ENCODE measurements around the gene OR5K1. TPM values are rescaled to one million over a fixed set of nuclear protein-coding genes. Genes with fewer than 3 reads are reported as not detected.

OR5K1 gene
- polyA plus RNA-seq, 2 of the 4 experiments (the other 2 are of a cell fraction): not detected

GRCh38 chr3:98454929-98455328 is 8.1 kb upstream of the OR5K1 start (continued):
- TF ChIP-seq TP53 (CRISPR knock-in tag; IDR thresholded peaks at IDR 0.05): no peak

GRCh38 chr3:98457543-98457942 is 5.5 kb upstream of the OR5K1 start:
- H3K4me2 ChIP-seq: no peak overlapping the region
- no peak overlapping the region for H3K27ac ChIP-seq
- FAIRE-seq (no peak), DNase-seq (ENCODE audit: low read depth in 1 of 2, low spot score in 1 of 2) (no peak), ATAC-seq (no peak)
- H3K4me3 ChIP-seq: no peak overlapping the region
- no peaks in the 10 kb centered on the region for H3K4me1 ChIP-seq
- ChIA-PET CTCF (interaction anchor here (0.6 to 1.4 kb wide), 3 partner anchors 14 to 664 kb away, joined by 3 to 7 read pairs (median 3); no protein-coding TSS in a partner anchor), POLR2A (no interaction called here)
- 0 out of 5 replicates have a peak, but pooled peaks of 1 of the 2 experiments have one; percentile 5 for TF ChIP-seq RAD21 (conservative IDR thresholded peaks at IDR 0.05 in 1 of 2, IDR thresholded peaks at IDR 0.05 in 1 of 2)
- TF ChIP-seq BHLHE40 (IDR thresholded peaks at IDR 0.05; ENCODE audit: low read depth, low read length): no peak
- 28% methylated on average over 2 of the region's 2 CpGs for WGBS (ENCODE audit: missing lambda C conversion rate)
- no peaks in the 10 kb centered on the region for H3K9me3 ChIP-seq

- FAIRE-seq: no peak
- Histone ChIP-seq H3K4me2 (no peak overlapping the region), H3K4me1 (no peaks in the 10 kb centered on the region), H3K27ac (no peak overlapping the region), H3K9me3 (no peaks in the 10 kb centered on the region), H3K4me3 (no peak overlapping the region)
- ChIA-PET CTCF (no interaction called here), POLR2A (no interaction called here)
- no peak for ATAC-seq
- no peak for DNase-seq (ENCODE audit: low read depth in 1 of 2, low spot score in 1 of 2)
- TF ChIP-seq ESRRA (IDR thresholded peaks at IDR 0.05; ENCODE audit: borderline replicate concordance, low read length): no peak
- TF ChIP-seq CHD2 (IDR thresholded peaks at IDR 0.05; ENCODE audit: low read length, partially characterized antibody): no peak
- no peak for TF ChIP-seq NR3C1 (IDR thresholded peaks at IDR 0.05)
- no peak for TF ChIP-seq PBX3 (IDR thresholded peaks at IDR 0.05)
- TF ChIP-seq CEBPB (IDR thresholded peaks at IDR 0.05): no peak
- no peak for TF ChIP-seq FOXS1 (CRISPR knock-in tag; IDR thresholded peaks at IDR 0.05)
- no peak for TF ChIP-seq FOSL2 (IDR thresholded peaks at IDR 0.05)
- no peak for TF ChIP-seq FOSL2 (CRISPR knock-in tag; IDR thresholded peaks at IDR 0.05)
- TF ChIP-seq HES2 (IDR thresholded peaks at IDR 0.05): no peak
- no peak for TF ChIP-seq NPAS2 (CRISPR knock-in tag; IDR thresholded peaks at IDR 0.05; ENCODE audit: borderline replicate concordance)
- TF ChIP-seq BHLHE40 (IDR thresholded peaks at IDR 0.05; ENCODE audit: low read depth, low read length): no peak
- TF ChIP-seq CBX8 (IDR thresholded peaks at IDR 0.05): no peak
- TF ChIP-seq HEYL (CRISPR knock-in tag; IDR thresholded peaks at IDR 0.05): no peak
- no peak for TF ChIP-seq RFX5 (IDR thresholded peaks at IDR 0.05)
- no peak for TF ChIP-seq KDM5A (IDR thresholded peaks at IDR 0.05)
- TF ChIP-seq PHF8 (IDR thresholded peaks at IDR 0.05; ENCODE audit: borderline replicate concordance, low read depth): no peak
Observed at GRCh38 chr3:98460220-98460619, 2.8 kb upstream of the OR5K1 start.

- no peak for FAIRE-seq
- Histone ChIP-seq H3K4me1 (no peaks in the 10 kb centered on the region), H3K9me3 (no peaks in the 10 kb centered on the region; the same call in 2 of the 3 replicates), H3K4me2 (no peak overlapping the region), H3K4me3 (no peak overlapping the region), H3K27ac (no peak overlapping the region)
- ChIA-PET CTCF (interaction anchor here (0.7 kb wide), 1 partner anchor 53 kb away, joined by 3 read pairs; no protein-coding TSS in a partner anchor), POLR2A (no interaction called here)
- TF ChIP-seq GATA3 (IDR thresholded peaks at IDR 0.05; ENCODE audit: borderline replicate concordance) (no peak), ATOH8 (CRISPR knock-in tag; IDR thresholded peaks at IDR 0.05; ENCODE audit: low read depth) (no peak), MAFK (IDR thresholded peaks at IDR 0.05; ENCODE audit: partially characterized antibody) (no peak), ZC3H11A (IDR thresholded peaks at IDR 0.05) (no peak), KDM1A (IDR thresholded peaks at IDR 0.05; ENCODE audit: low read depth) (no peak), HES2 (IDR thresholded peaks at IDR 0.05) (no peak), FOXS1 (CRISPR knock-in tag; IDR thresholded peaks at IDR 0.05) (no peak), TFCP2L1 (CRISPR knock-in tag; IDR thresholded peaks at IDR 0.05) (no peak), CHD4 (IDR thresholded peaks at IDR 0.05; ENCODE audit: borderline replicate concordance) (no peak), RARB (CRISPR knock-in tag; IDR thresholded peaks at IDR 0.05) (no peak), HDAC2 (IDR thresholded peaks at IDR 0.05) (no peak)
- ATAC-seq: no peak
- WGBS (ENCODE audit: missing lambda C conversion rate): 0% methylated on average over 3 of the region's 3 CpGs
- DNase-seq (ENCODE audit: low read depth in 1 of 2, low spot score in 1 of 2): no peak
Observed at GRCh38 chr3:98482717-98483482, 19.9 kb downstream of the OR5K1 start.
